Measurements from ENCODE around the gene LRRC41. TPM values are rescaled to one million over a fixed set of nuclear protein-coding genes. Genes with fewer than 3 reads are reported as not detected.

LRRC41 gene
- total RNA-seq, 5 donors from 2014 or later (not counting 1 experiment from before 2014, with no cell fraction given) = 31.4 to 35.3 (median 34.6) TPM

DNA sequence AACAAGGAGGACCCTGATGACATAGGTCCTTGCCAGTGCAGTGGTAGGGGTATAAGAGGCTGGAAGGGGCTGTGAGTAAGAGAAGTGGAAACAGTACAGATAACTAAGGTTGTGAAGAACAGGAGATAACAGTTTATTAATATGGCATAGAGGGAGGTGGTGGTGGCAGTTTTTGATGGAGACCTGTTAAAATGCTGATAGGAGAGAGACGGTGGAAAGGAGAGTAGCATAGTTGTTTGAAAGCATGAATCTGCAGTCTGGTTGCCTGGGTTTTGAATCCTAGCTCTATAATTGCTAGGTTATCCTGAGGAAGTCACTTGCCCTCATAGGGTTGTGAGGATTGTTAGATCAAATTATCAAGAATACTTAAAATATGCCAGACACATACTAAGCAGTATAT, 19.4 kb downstream of the LRRC41 start:
- no peak for DNase-seq
- CTCF ChIA-PET = interaction anchor here (0.6 to 1.3 kb wide), 3 partner anchors 37 to 127 kb away, joined by 3 read pairs; no protein-coding TSS in a partner anchor
- Mint-ChIP-seq H3K4me1 (peaks cover 2 to 18% (median 5%) of the 10 kb centered on the region in 3 donors), H3K36me3 (peaks cover 40% of the 10 kb centered on the region), H3K9me3 (no peaks in the 10 kb centered on the region), H3K27me3 (no peaks in the 10 kb centered on the region), H3K27ac (no peak overlapping the region), H3K4me3 (no peak overlapping the region)
- 100% methylated on average over 1 of the region's 1 CpG for WGBS (ENCODE audit: insufficient coverage)
- POLR2A ChIA-PET = no interaction called here
- no peak overlapping the region for H3K27ac ChIP-seq (ENCODE audit: low read length)
- peaks cover 0 to 12% of the 10 kb centered on the region in 2 experiments for H3K4me1 ChIP-seq (ENCODE audit: control insufficient read depth in 1 of 2, extremely low read depth in 1 of 2, insufficient read depth in 2 of 2, low read length in 2 of 2)
- H3K9me3 ChIP-seq = no peaks in the 10 kb centered on the region
- ATAC-seq (replicated peaks in 1 of 4) = no peak
- H3K27me3 ChIP-seq (replicated peaks in 1 of 2; ENCODE audit: control insufficient read depth in 2 of 2, extremely low read depth in 1 of 2, insufficient read depth in 2 of 2, low read length in 1 of 2) = no peaks in the 10 kb centered on the region
- no peak overlapping the region for H3K4me3 ChIP-seq (ENCODE audit: control insufficient read depth in 1 of 2, extremely low read depth in 1 of 2, low read length in 1 of 2)
- peaks cover 8 to 35% of the 10 kb centered on the region in 2 donors for H3K36me3 ChIP-seq (ENCODE audit: control insufficient read depth in 2 of 2, extremely low read depth in 1 of 2, insufficient read depth in 1 of 2, low read length in 1 of 2)

DNA sequence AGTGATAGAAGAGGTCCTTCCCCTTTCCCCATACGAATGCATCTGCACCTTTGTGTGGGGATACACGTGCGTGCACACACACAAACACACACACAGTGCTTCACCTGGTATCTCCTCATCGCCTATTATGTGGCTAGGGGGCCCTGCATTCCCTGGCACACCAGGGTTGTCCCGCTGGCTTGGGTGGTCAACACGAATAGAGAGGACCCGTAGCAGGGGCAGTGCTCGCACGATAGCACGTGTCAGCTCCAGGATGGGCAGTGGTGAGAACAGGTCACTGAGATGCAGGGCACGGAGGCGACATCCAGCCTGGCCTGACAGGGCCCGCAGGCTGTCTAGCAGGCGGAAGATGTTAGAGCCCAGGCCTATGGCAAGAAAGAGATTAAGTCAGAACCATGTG, 22.4 kb downstream of the LRRC41 start:
- no peak overlapping the region for H3K4me3 Mint-ChIP-seq
- POLR2A ChIA-PET = no interaction called here
- ATAC-seq (replicated peaks in 1 of 4) = no peak

DNA sequence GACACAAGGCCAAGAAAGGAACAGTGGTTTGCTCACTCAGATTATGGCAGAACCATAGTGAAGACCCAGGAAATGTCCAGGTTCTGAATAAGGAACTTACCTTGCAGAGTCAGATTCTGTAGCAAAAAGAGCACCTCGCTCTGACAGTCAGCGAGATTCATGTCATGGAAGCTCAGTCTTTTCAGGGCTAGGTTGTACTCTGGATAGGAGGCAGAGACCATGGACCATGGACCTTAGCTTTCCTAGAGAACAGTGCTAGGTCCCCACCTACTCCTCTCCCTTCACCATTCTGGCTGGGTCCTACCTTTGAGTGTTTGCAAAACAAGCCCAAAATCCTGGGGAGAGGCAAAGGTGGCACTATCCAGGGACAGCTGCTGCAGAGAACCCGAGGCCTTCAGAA, 23.3 kb downstream of the LRRC41 start:
- Mint-ChIP-seq H3K27ac (no peak overlapping the region), H3K9me3 (no peaks in the 10 kb centered on the region), H3K36me3 (peaks cover 32% of the 10 kb centered on the region), H3K27me3 (no peaks in the 10 kb centered on the region), H3K4me1 (no peaks in the 10 kb centered on the region), H3K4me3 (no peak overlapping the region)
- WGBS (ENCODE audit: insufficient coverage) = 100% methylated on average over 2 of the region's 3 CpGs
- DNase-seq (no peak), ATAC-seq (replicated peaks in 1 of 4) (no peak)
- Histone ChIP-seq H3K9me3 (no peaks in the 10 kb centered on the region), H3K36me3 (ENCODE audit: control insufficient read depth in 2 of 2, extremely low read depth in 1 of 2, insufficient read depth in 1 of 2, low read length in 1 of 2) (peaks cover 8 to 35% of the 10 kb centered on the region in 2 donors), H3K4me3 (ENCODE audit: control insufficient read depth in 1 of 2, extremely low read depth in 1 of 2, low read length in 1 of 2) (no peak overlapping the region), H3K4me1 (ENCODE audit: control insufficient read depth in 1 of 2, extremely low read depth in 1 of 2, insufficient read depth in 2 of 2, low read length in 2 of 2) (no peaks in the 10 kb centered on the region), H3K27me3 (replicated peaks in 1 of 2; ENCODE audit: control insufficient read depth in 2 of 2, extremely low read depth in 1 of 2, insufficient read depth in 2 of 2, low read length in 1 of 2) (no peaks in the 10 kb centered on the region), H3K27ac (ENCODE audit: low read length) (no peak overlapping the region)
- POLR2A ChIA-PET = no interaction called here
- CTCF ChIA-PET = interaction anchor here in 1 of 2 donors (0.6 kb wide), 1 partner anchor 15 kb away, joined by 4 read pairs; no protein-coding TSS in a partner anchor

More for the DNA sequence above, 22.4 kb downstream of the LRRC41 start:
- H3K4me3 ChIP-seq (ENCODE audit: control insufficient read depth in 1 of 2, extremely low read depth in 1 of 2, low read length in 1 of 2) = no peak overlapping the region
- H3K4me1 Mint-ChIP-seq = peaks cover 0 to 6% (median under 1%) of the 10 kb centered on the region in 3 donors
- no peaks in the 10 kb centered on the region for H3K27me3 ChIP-seq (replicated peaks in 1 of 2; ENCODE audit: control insufficient read depth in 2 of 2, extremely low read depth in 1 of 2, insufficient read depth in 2 of 2, low read length in 1 of 2)
- CTCF ChIA-PET = no interaction called here
- H3K9me3 Mint-ChIP-seq = no peaks in the 10 kb centered on the region
- peaks cover 33% of the 10 kb centered on the region for H3K36me3 Mint-ChIP-seq
- DNase-seq = no peak
- H3K27ac Mint-ChIP-seq = no peak overlapping the region
- H3K27ac ChIP-seq (ENCODE audit: low read length) = no peak overlapping the region
- H3K36me3 ChIP-seq (ENCODE audit: control insufficient read depth in 2 of 2, extremely low read depth in 1 of 2, insufficient read depth in 1 of 2, low read length in 1 of 2) = peaks cover 8 to 39% of the 10 kb centered on the region in 2 donors
- H3K27me3 Mint-ChIP-seq = no peaks in the 10 kb centered on the region
- H3K4me1 ChIP-seq (ENCODE audit: control insufficient read depth in 1 of 2, extremely low read depth in 1 of 2, insufficient read depth in 2 of 2, low read length in 2 of 2) = peaks cover 0 to 8% of the 10 kb centered on the region in 2 experiments
- no peaks in the 10 kb centered on the region for H3K9me3 ChIP-seq
- WGBS (ENCODE audit: insufficient coverage) = 98% methylated on average over 11 of the region's 14 CpGs

DNA sequence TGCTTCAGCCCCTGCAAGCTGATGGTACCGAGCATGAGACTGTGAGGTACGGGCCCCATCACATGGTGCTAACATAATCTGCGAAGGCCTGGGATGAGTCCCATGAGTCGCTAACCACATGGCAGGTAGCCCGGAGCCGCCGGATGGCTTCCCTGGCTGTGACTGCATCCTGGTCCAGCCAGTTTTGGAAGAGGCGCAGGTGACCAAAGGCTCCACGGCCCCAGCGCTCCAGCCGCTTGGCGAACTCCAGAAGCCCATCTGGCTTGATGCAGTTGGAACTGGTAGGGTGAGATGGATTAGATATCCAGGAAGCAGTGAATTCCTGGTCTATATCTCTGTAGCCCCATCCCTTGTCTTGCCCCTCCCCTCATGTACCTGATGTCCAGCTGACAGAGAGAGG, 24.6 kb downstream of the LRRC41 start:
- ATAC-seq (replicated peaks in 1 of 4) (no peak), DNase-seq (no peak)
- no peaks in the 10 kb centered on the region for H3K27me3 Mint-ChIP-seq
- Histone ChIP-seq H3K27ac (ENCODE audit: low read length) (no peak overlapping the region), H3K4me1 (ENCODE audit: control insufficient read depth in 1 of 2, extremely low read depth in 1 of 2, insufficient read depth in 2 of 2, low read length in 2 of 2) (no peaks in the 10 kb centered on the region), H3K36me3 (ENCODE audit: control insufficient read depth in 2 of 2, extremely low read depth in 1 of 2, insufficient read depth in 1 of 2, low read length in 1 of 2) (peaks cover 8 to 29% of the 10 kb centered on the region in 2 donors), H3K4me3 (ENCODE audit: control insufficient read depth in 1 of 2, extremely low read depth in 1 of 2, low read length in 1 of 2) (no peak overlapping the region), H3K27me3 (replicated peaks in 1 of 2; ENCODE audit: control insufficient read depth in 2 of 2, extremely low read depth in 1 of 2, insufficient read depth in 2 of 2, low read length in 1 of 2) (no peaks in the 10 kb centered on the region), H3K9me3 (no peaks in the 10 kb centered on the region)
- POLR2A ChIA-PET = no interaction called here
- H3K4me1 Mint-ChIP-seq = no peaks in the 10 kb centered on the region
- H3K9me3 Mint-ChIP-seq = no peaks in the 10 kb centered on the region
- H3K36me3 Mint-ChIP-seq = peaks cover 24% of the 10 kb centered on the region
- CTCF ChIA-PET = no interaction called here
- no peak overlapping the region for H3K4me3 Mint-ChIP-seq
- no peak overlapping the region for H3K27ac Mint-ChIP-seq
- WGBS (ENCODE audit: insufficient coverage) = 91% methylated on average over 9 of the region's 12 CpGs

- DNase-seq = no peak
- peaks cover 8 to 29% of the 10 kb centered on the region in 2 donors for H3K36me3 ChIP-seq (ENCODE audit: control insufficient read depth in 2 of 2, extremely low read depth in 1 of 2, insufficient read depth in 1 of 2, low read length in 1 of 2)
Observed at GRCh38 chr1:46277658-46278373, 25.6 kb downstream of the LRRC41 start.

GRCh38 chr1:46275030-46275337, 28.4 kb downstream of the LRRC41 start:
- ChIA-PET POLR2A (no interaction called here), CTCF (no interaction called here)
- Mint-ChIP-seq H3K27me3 (no peaks in the 10 kb centered on the region), H3K36me3 (peaks cover 3% of the 10 kb centered on the region), H3K9me3 (no peaks in the 10 kb centered on the region), H3K27ac (no peak overlapping the region), H3K4me1 (no peaks in the 10 kb centered on the region), H3K4me3 (no peak overlapping the region)
- H3K4me1 ChIP-seq (ENCODE audit: control insufficient read depth in 1 of 2, extremely low read depth in 1 of 2, insufficient read depth in 2 of 2, low read length in 2 of 2) = no peaks in the 10 kb centered on the region
- H3K36me3 ChIP-seq (ENCODE audit: control insufficient read depth in 2 of 2, extremely low read depth in 1 of 2, insufficient read depth in 1 of 2, low read length in 1 of 2) = peaks cover 3 to 11% of the 10 kb centered on the region in 2 donors
- no peak for DNase-seq
- WGBS (ENCODE audit: insufficient coverage) = 94% methylated on average over 6 of the region's 6 CpGs
- no peaks in the 10 kb centered on the region for H3K9me3 ChIP-seq
- no peak for ATAC-seq (replicated peaks in 1 of 4)
- H3K27ac ChIP-seq (ENCODE audit: low read length) = no peak overlapping the region
- H3K4me3 ChIP-seq (ENCODE audit: control insufficient read depth in 1 of 2, extremely low read depth in 1 of 2, low read length in 1 of 2) = no peak overlapping the region
- H3K27me3 ChIP-seq (replicated peaks in 1 of 2; ENCODE audit: control insufficient read depth in 2 of 2, extremely low read depth in 1 of 2, insufficient read depth in 2 of 2, low read length in 1 of 2) = no peaks in the 10 kb centered on the region

More at GRCh38 chr1:46277658-46278373, 25.6 kb downstream of the LRRC41 start:
- Mint-ChIP-seq H3K9me3 (no peaks in the 10 kb centered on the region), H3K27ac (no peak overlapping the region), H3K27me3 (no peaks in the 10 kb centered on the region), H3K4me1 (no peaks in the 10 kb centered on the region), H3K36me3 (peaks cover 17% of the 10 kb centered on the region), H3K4me3 (no peak overlapping the region)
- CTCF ChIA-PET = no interaction called here
- no peak overlapping the region for H3K27ac ChIP-seq (ENCODE audit: low read length)
- 94% methylated on average over 6 of the region's 14 CpGs for WGBS (ENCODE audit: insufficient coverage)
- H3K4me1 ChIP-seq (ENCODE audit: control insufficient read depth in 1 of 2, extremely low read depth in 1 of 2, insufficient read depth in 2 of 2, low read length in 2 of 2) = no peaks in the 10 kb centered on the region
- H3K9me3 ChIP-seq = no peaks in the 10 kb centered on the region
- ATAC-seq (replicated peaks in 1 of 4) = no peak
- POLR2A ChIA-PET = interaction anchor here in 1 of 2 donors (0.6 kb wide), 1 partner anchor 19 kb away, joined by 3 read pairs; no protein-coding TSS in a partner anchor
- H3K4me3 ChIP-seq (ENCODE audit: control insufficient read depth in 1 of 2, extremely low read depth in 1 of 2, low read length in 1 of 2) = no peak overlapping the region
- no peaks in the 10 kb centered on the region for H3K27me3 ChIP-seq (replicated peaks in 1 of 2; ENCODE audit: control insufficient read depth in 2 of 2, extremely low read depth in 1 of 2, insufficient read depth in 2 of 2, low read length in 1 of 2)

All from T-cell (primary cell).